GM18909 (cell line): ENCODE measurements around the gene PSTPIP2.

Source experiments
- ATAC-seq: cut with Tn5 transposase; IDR thresholded peaks from one replicate; pipeline ENCODE4 v1.9.1; 2021; ENCODE audit warnings: mild to moderate bottlenecking; ENCODE audit not compliant: unreplicated experiment, poor library complexity

PSTPIP2 gene

DNA sequence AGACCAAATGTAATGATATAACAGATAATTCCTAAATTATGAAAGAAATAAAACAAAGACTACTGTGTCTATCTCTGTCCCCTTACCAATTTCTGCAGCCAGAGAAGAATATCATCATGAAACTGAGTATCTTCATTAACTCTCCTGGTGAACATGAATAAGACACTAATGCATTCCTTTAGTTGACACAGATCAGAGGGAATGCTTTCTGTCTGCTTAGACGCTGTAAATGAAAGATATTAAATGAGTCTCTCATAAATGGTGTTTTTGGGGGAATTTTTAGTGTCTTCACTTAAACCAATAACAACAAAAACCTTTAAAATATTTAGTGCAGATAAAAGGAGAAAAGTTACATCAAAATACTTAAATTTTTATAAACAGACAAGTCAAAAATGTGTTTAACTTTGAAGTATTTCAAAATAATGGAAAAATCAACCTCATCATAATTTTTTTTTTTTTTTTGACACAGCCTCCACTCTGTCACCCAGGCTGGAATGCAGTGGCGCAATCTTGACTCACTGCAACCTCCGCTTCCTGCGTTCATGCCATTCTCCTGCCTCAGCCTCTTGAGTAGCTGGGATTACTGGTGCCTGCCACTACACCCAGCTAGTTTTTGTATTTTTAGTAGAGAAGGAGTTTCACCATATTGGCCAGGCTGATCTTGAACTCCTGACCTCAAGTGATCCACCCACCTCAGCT lies 120.9 kb downstream of the PSTPIP2 start:
- no peak for ATAC-seq

DNA sequence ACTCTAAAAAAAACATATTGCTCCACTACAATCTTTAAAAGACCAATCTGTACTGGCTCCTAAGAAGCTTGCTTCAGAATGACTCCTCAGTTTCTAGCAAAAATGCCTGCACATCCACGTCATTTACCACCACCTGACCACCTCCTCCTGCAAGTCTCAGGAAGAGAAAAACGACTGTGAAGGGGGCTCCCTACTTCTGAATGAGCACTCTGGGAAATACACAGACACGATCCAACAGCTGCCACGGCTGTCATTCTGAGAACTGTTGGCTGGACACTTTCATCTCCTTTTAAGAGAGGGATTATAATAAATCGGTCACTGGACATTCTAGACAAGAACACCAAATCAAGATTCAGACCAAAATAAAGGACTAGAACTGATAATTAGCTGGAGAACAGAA lies 126.4 kb downstream of the PSTPIP2 start:
- no peak for ATAC-seq

DNA sequence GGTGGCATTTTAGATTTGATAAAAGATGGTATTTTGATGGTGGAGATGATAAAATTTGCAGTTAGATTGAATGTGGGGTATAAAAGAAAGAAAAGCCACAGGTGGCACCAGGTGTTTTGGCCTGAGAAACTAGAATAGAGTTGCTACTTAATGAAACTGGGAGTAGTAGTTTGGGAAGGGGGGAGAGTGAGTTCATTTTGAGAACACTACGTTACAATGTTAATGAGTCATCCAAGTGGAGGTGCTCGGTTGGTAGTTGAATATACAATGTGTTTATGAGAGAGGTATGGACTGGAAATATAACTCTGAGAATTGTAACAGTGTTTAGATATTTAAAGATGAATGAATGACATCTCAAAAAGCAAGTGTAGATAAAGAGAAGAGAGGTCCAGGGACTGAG lies 131.3 kb downstream of the PSTPIP2 start:
- ATAC-seq = no peak

DNA sequence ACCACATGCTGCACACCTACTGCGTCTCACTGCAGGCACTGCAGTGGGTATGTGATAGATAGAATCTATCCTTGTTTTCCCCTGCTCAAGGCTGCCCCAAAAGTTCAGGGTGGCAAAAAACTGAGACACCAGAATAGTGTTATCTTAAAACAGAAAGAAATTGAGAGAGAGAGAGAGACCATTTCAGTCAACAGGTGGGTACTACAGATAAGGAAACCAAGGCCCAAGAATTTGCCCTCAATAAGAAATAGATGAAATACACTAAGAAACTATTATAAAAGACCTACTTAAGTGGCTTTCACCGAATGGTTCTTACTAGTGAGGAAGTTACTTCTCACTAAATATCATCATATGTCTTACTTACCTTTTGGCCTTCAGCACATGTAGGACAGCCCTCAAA lies 132.8 kb downstream of the PSTPIP2 start:
- no peak for ATAC-seq

DNA sequence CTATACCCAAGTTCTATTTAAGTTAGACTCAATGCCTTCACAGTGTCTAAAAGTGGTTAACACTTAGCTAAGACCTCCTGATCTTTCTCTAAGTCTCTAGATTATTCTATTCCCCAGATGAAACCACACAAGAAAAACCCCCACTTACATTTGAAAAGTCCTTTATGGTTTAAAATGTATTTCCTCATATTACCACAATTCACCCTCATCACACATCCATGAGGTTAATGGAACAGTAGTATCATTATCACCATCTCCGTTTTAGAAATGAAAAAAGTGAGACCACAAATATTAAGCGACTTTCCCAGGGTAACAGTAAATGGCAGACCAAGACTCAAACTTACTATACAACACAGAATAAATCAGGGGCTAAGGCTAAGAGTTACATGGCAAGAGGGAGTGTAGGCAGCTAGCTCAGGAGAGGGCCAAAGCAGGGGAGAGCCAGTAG lies 133.5 kb downstream of the PSTPIP2 start:
- ATAC-seq = no peak

DNA sequence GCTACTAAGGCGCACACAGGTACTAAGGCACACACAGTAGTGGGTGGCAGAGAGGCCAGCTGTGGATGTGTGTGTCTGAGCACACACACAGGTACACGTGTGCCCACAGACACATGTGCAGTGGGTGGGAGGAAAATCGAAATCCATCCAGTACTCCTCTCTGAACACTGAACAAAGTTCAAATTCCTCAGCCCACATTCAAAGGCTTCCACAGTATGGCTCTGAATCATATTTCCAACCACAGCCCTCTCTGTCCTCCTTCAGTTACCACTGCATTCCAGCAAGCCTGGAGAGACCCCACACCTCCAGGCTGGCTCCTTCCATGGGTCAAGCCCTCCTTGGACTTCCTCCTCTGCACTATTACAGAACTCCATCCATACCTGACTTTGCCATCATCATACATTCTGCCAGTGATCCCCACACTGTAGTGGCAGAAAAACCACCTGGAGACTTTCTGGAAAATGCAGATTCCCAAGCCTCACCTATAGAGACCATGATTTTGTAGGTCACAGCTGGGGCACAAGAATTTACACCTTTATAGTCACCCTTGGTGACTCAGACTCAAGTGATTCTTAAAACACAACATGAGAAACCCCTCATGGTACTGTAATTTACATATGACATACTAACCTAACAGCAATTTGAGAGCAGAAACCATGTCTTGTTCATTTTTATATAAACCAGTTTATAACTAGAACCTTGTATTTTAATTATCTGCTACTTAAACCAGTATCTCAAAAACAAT lies 136.3 kb downstream of the PSTPIP2 start:
- no peak for ATAC-seq
